HG02885 (cell line): ENCODE data around the gene UBE2E3.
"Not testable (repeated sequence)": the region's sequence is repeated elsewhere in the genome, so short reads cannot be mapped to it uniquely, and the experiment has no call there.

ENCODE experiments used
- ATAC-seq: cut with Tn5 transposase; IDR thresholded peaks from one replicate; pipeline ENCODE4 v1.9.1; 2021; ENCODE audit warnings: mild to moderate bottlenecking; ENCODE audit not compliant: unreplicated experiment, poor library complexity

The UBE2E3 gene

GRCh38 chr2:181070119-181070835, 89.9 kb downstream of the UBE2E3 start:
- ATAC-seq, result no peak

GRCh38 chr2:181070836-181071200, 90.4 kb downstream of the UBE2E3 start:
- ATAC-seq, result no peak

- peak; percentile 55 for ATAC-seq
Measured at GRCh38 chr2:181072486-181073235, 92.3 kb downstream of the UBE2E3 start.

GRCh38 chr2:181073896-181074295, 93.5 kb downstream of the UBE2E3 start:
- no peak for ATAC-seq

- no peak for ATAC-seq
Measured at GRCh38 chr2:181074457-181074856, 94.1 kb downstream of the UBE2E3 start.

GRCh38 chr2:181076658-181077057, 96.3 kb downstream of the UBE2E3 start:
- no peak for ATAC-seq

GRCh38 chr2:181077128-181077709, 96.8 kb downstream of the UBE2E3 start:
- ATAC-seq, result peak; percentile 90

GRCh38 chr2:181083140-181083539, 102.7 kb downstream of the UBE2E3 start:
- no peak for ATAC-seq

GRCh38 chr2:181085734-181086133, 105.3 kb downstream of the UBE2E3 start:
- no peak for ATAC-seq

GRCh38 chr2:181091920-181092319, 111.5 kb downstream of the UBE2E3 start:
- ATAC-seq, result not testable (repeated sequence)

GRCh38 chr2:181095486-181095885, 115.1 kb downstream of the UBE2E3 start:
- no peak for ATAC-seq

- no peak for ATAC-seq
Measured at GRCh38 chr2:181103659-181104058, 123.3 kb downstream of the UBE2E3 start.

- ATAC-seq, result no peak
Measured at GRCh38 chr2:181104512-181105115, 124.2 kb downstream of the UBE2E3 start.

GRCh38 chr2:181105562-181105961, 125.2 kb downstream of the UBE2E3 start:
- ATAC-seq, result no peak

GRCh38 chr2:181106229-181106628, 125.8 kb downstream of the UBE2E3 start:
- no peak for ATAC-seq

- peak; percentile 99 for ATAC-seq
Measured at GRCh38 chr2:181106789-181107627, 126.6 kb downstream of the UBE2E3 start.

GRCh38 chr2:181107628-181107945, 127.2 kb downstream of the UBE2E3 start:
- no peak for ATAC-seq

GRCh38 chr2:181111059-181111458, 130.7 kb downstream of the UBE2E3 start:
- ATAC-seq, result no peak

GRCh38 chr2:181112916-181113315, 132.5 kb downstream of the UBE2E3 start:
- ATAC-seq, result no peak
